Caco-2 (cell line): ENCODE measurements around the gene DEFB129. TPM values are rescaled to one million over a fixed set of nuclear protein-coding genes. Genes with fewer than 3 reads are reported as not detected.

ENCODE experiments used
- BruUV-seq: library from RNA; stranded (reverse); fragments of 400-500 nt; replicated peaks from 2 replicates; lab custom pipeline; 2021; lab: Mats Ljungman, UMichigan
- CTCF ChIA-PET: fragments of 300-600 bp; sonication (Branson Sonifier 250); formaldehyde crosslinking; loops from one replicate; lab custom pipeline; 2022; ENCODE audit warnings: antibody characterized with exemption; lab: Charles Lee
- POLR2A ChIA-PET: fragments of 300-600 bp; sonication (Branson Sonifier 250); formaldehyde crosslinking; loops from one replicate; lab custom pipeline; 2022; ENCODE audit warnings: antibody characterized with exemption; lab: Charles Lee
- DNase-seq, 2 experiments: peaks; one replicate each; pipeline versions ENCODE4 v3.0.0 to v3.0.0-alpha.2; 2020 to 2022
- H3K27me3 ChIP-seq: replicated peaks from 2 replicates; pipeline ENCODE4 v1.6.0; 2011; ENCODE audit warnings: low read length; ENCODE audit not compliant: control insufficient read depth, insufficient read depth
- H3K36me3 ChIP-seq: 2 replicates; pipeline ENCODE4 v1.5.1; 2011; ENCODE audit warnings: low read length; ENCODE audit not compliant: control insufficient read depth, insufficient read depth
- H3K4me1 ChIP-seq: fragments of 250-450 bp; sonication (Bioruptor Pico); 2 replicates; pipeline ENCODE4 v1.5.1; 2020; ENCODE audit warnings: mild to moderate bottlenecking
- H3K4me3 ChIP-seq: 2 replicates; pipeline ENCODE4 v1.5.1; 2011; ENCODE audit warnings: low read depth, mild to moderate bottlenecking, control low read depth, low read length
- H3K9me3 ChIP-seq: fragments of 250-450 bp; sonication (Bioruptor Pico); 2 replicates; pipeline ENCODE4 v1.5.1; 2020; ENCODE audit warnings: mild to moderate bottlenecking, moderate library complexity
- H3K27ac Mint-ChIP-seq: one replicate; pipeline ENCODE4 v1.8.0; 2022; ENCODE audit warnings: mixed read lengths; ENCODE audit not compliant: unreplicated experiment
- H3K27me3 Mint-ChIP-seq: one replicate; pipeline ENCODE4 v1.8.0; 2022; ENCODE audit warnings: mixed read lengths; ENCODE audit not compliant: insufficient read depth, unreplicated experiment
- H3K36me3 Mint-ChIP-seq: one replicate; pipeline ENCODE4 v1.8.0; 2022; ENCODE audit warnings: mild to moderate bottlenecking, mixed read lengths; ENCODE audit not compliant: insufficient read depth, unreplicated experiment
- H3K4me1 Mint-ChIP-seq: one replicate; pipeline ENCODE4 v1.8.0; 2022; ENCODE audit warnings: low read depth, mixed read lengths; ENCODE audit not compliant: unreplicated experiment
- H3K4me3 Mint-ChIP-seq: one replicate; pipeline ENCODE4 v1.8.0; 2022; ENCODE audit warnings: mild to moderate bottlenecking, moderate library complexity, mixed read lengths; ENCODE audit not compliant: unreplicated experiment
- H3K9me3 Mint-ChIP-seq: one replicate; pipeline ENCODE4 v1.8.0; 2022; ENCODE audit warnings: mixed read lengths; ENCODE audit not compliant: unreplicated experiment
- intact Hi-C: fragments of 100-400 bp; cut with micrococcal nuclease; formaldehyde crosslinking; loops from one replicate; pipeline ENCODE4 v1.10.0; 2022; ENCODE audit not compliant: unreplicated experiment
- total RNA-seq: library from RNA; stranded (reverse); gene quantifications from 2 replicates; pipeline ENCODE4 v1.2.3, GENCODE V29; 2022
- TF ChIP-seq, protein P1 (sequence below), 2 experiments: fragments of 200-600 bp in 1 of 2; IDR thresholded peaks; 1 replicate in 1 of 2; 2 replicates in 1 of 2; pipeline versions ENCODE4 v1.5.1 to v1.8.0; 2011 to 2022; ENCODE audit warnings: antibody characterized with exemption in 1 of 2, control low read depth in 1 of 2, inconsistent platforms in 1 of 2, low read depth in 1 of 2, low read length in 1 of 2, mild to moderate bottlenecking in 1 of 2, moderate library complexity in 1 of 2; ENCODE audit not compliant: insufficient read depth in 1 of 2, severe bottlenecking in 1 of 2, unreplicated experiment in 1 of 2

The DEFB129 gene
- total RNA-seq, 1 experiment from 2014 or later = not detected

DNA sequence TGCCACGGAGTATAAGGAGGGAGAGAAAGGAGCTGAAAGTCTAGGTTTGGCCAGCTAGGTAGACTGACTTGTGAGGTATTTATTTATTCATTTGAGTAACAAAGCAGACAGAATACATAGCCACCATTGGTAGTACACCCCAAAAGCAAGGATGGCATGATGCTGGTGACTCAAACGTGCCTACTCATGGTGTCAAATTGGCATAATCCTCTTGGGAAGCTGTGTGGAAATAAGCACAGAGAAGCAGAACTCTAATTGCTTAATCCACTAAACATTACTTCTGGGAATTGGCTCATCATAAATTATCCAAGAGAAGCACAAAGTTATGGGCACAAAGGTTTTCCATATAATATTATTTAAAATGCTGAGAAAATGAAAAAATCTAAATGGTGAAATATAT lies 32.9 kb downstream of the DEFB129 start:
- Histone ChIP-seq H3K4me3 (no peak overlapping the region), H3K36me3 (no peaks in the 10 kb centered on the region), H3K4me1 (no peaks in the 10 kb centered on the region), H3K9me3 (no peaks in the 10 kb centered on the region; the same call in 1 of the 2 replicates), H3K27me3 (no peaks in the 10 kb centered on the region)
- H3K27ac Mint-ChIP-seq = no peak overlapping the region
- H3K9me3 Mint-ChIP-seq = no peaks in the 10 kb centered on the region
- no peaks in the 10 kb centered on the region for H3K36me3 Mint-ChIP-seq
- intact Hi-C loops = no loop called here
- no peak for DNase-seq
- H3K27me3 Mint-ChIP-seq = no peaks in the 10 kb centered on the region
- H3K4me1 Mint-ChIP-seq = no peaks in the 10 kb centered on the region
- H3K4me3 Mint-ChIP-seq = no peak overlapping the region
- TF ChIP-seq, protein P1, sequence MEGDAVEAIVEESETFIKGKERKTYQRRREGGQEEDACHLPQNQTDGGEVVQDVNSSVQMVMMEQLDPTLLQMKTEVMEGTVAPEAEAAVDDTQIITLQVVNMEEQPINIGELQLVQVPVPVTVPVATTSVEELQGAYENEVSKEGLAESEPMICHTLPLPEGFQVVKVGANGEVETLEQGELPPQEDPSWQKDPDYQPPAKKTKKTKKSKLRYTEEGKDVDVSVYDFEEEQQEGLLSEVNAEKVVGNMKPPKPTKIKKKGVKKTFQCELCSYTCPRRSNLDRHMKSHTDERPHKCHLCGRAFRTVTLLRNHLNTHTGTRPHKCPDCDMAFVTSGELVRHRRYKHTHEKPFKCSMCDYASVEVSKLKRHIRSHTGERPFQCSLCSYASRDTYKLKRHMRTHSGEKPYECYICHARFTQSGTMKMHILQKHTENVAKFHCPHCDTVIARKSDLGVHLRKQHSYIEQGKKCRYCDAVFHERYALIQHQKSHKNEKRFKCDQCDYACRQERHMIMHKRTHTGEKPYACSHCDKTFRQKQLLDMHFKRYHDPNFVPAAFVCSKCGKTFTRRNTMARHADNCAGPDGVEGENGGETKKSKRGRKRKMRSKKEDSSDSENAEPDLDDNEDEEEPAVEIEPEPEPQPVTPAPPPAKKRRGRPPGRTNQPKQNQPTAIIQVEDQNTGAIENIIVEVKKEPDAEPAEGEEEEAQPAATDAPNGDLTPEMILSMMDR (IDR thresholded peaks at IDR 0.05; ENCODE audit: insufficient read depth in 1 of 2, low read depth in 1 of 2, low read length in 1 of 2, severe bottlenecking in 1 of 2, unreplicated experiment in 1 of 2) = no peak
- POLR2A ChIA-PET = no interaction called here
- CTCF ChIA-PET = no interaction called here
- no TSS peak for BruUV-seq

DNA sequence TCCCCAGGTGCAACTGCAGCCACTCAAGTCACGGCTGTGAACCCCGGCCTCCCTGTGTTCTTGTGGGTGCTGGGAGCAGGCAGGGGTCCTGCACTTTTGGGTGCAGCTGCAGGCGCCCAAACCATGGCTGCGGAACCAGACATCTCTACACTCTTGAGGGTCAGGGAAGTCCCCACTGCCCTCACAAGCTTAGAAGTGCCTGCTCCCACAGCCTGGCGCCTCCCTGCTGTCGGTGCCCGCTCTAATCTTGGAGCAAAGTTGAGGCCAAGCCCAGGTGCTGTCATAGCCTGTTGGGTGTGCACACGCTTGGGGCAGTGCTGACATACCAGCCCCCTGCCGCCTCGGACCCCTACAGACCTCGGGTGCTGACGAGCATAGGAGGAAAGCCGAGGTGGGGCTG lies 36.6 kb downstream of the DEFB129 start:
- intact Hi-C loops = no loop called here
- Mint-ChIP-seq H3K9me3 (no peaks in the 10 kb centered on the region), H3K4me3 (no peak overlapping the region), H3K36me3 (peaks cover 7% of the 10 kb centered on the region), H3K27me3 (no peaks in the 10 kb centered on the region), H3K4me1 (no peaks in the 10 kb centered on the region), H3K27ac (no peak overlapping the region)
- Histone ChIP-seq H3K9me3 (no peaks in the 10 kb centered on the region), H3K27me3 (no peaks in the 10 kb centered on the region), H3K4me3 (no peak overlapping the region), H3K4me1 (peaks cover 4% of the 10 kb centered on the region; the same call in 1 of the 2 replicates), H3K36me3 (no peaks in the 10 kb centered on the region)
- CTCF ChIA-PET = no interaction called here
- TF ChIP-seq, protein P1 (IDR thresholded peaks at IDR 0.05; ENCODE audit: insufficient read depth in 1 of 2, low read depth in 1 of 2, low read length in 1 of 2, severe bottlenecking in 1 of 2, unreplicated experiment in 1 of 2) = no peak
- no TSS peak for BruUV-seq
- no peak for DNase-seq
- POLR2A ChIA-PET = no interaction called here

DNA sequence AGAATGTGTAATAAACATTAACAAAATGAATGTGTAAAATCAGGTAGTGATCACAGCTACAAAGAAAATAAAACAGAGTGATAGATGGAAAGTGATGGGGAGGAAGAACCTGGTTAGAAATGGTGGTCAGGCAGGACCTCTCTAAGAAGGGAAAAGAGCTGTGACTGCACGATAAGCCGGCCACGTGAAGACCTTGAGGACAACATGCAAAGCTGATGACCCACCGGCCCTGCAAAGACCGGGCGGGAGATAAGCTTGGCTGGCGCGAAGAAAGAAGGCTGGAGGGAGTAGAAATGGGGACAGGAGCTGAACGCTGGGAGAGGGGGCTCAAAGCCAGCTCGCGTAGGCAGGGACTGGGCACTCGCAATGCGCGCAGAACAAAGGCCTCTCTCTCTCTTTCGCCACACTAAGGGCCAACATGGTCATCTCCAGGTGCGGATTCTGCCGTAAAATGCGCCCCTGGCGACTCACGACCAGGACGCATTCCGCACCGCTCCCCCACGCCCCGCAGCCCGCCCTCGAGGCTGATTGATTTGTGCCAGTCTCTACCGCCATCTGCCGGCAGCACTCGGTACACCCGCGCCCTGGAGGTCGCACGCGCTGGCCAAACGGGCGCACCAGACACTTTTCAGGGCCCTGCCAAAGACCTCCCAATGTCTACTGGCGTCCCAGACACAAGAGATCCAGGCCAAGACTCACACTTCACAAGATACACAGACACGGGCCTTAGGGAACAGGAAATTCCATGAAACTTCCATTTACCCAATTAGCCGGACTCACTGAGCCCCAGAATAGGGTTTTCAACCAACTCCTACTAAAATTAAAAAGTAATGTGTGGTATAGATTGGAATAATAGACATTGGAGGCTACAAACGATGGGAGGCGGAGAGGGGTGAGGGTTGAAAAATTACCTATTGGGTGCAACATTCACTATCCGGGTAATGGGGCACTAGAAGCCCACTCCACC lies 39.8 kb downstream of the DEFB129 start:
- Mint-ChIP-seq H3K4me1 (no peaks in the 10 kb centered on the region), H3K9me3 (no peaks in the 10 kb centered on the region), H3K27ac (peak overlapping the region; percentile 90), H3K36me3 (peaks cover 7% of the 10 kb centered on the region), H3K27me3 (no peaks in the 10 kb centered on the region), H3K4me3 (peak overlapping the region; percentile 78)
- H3K9me3 ChIP-seq = no peaks in the 10 kb centered on the region
- H3K4me3 ChIP-seq = peak overlapping the region; percentile 34
- peak; percentile 96 for DNase-seq
- POLR2A ChIA-PET = no interaction called here
- intact Hi-C loops = loop anchor here (1.0 to 5.0 kb wide), 4 partner anchors 31 to 64 kb away; no protein-coding TSS in a partner anchor
- CTCF ChIA-PET = interaction anchor here (0.6 to 1.5 kb wide), 6 partner anchors 14 to 64 kb away, joined by 3 to 11 read pairs (median 4); partner anchors contain the start of gene SOX12
- no peaks in the 10 kb centered on the region for H3K36me3 ChIP-seq
- TF ChIP-seq, protein P1 (IDR thresholded peaks at IDR 0.05; ENCODE audit: insufficient read depth in 1 of 2, low read depth in 1 of 2, low read length in 1 of 2, severe bottlenecking in 1 of 2, unreplicated experiment in 1 of 2) = peak; percentile 96 to 97
- no TSS peak for BruUV-seq
- peaks cover 4% of the 10 kb centered on the region; the same call in 1 of the 2 replicates for H3K4me1 ChIP-seq
- H3K27me3 ChIP-seq = no peaks in the 10 kb centered on the region
